Lower leg skin (tissue), 4 donors: ENCODE results near the gene AKIRIN1. TPM values are rescaled to one million over a fixed set of nuclear protein-coding genes. Genes with fewer than 3 reads are reported as not detected.
A peak's percentile ranks its signal among the peaks of the same experiment; 100 is the strongest.
"Not testable (repeated sequence)": the region's sequence is repeated elsewhere in the genome, so short reads cannot be mapped to it uniquely, and the experiment has no call there.

ENCODE experiments used
- DNase-seq, 2 donors: peaks; one replicate each; pipeline ENCODE4 v3.0.0-alpha.2; 2019; ENCODE audit warnings: low spot score in 2 of 2
- H3K4me3 ChIP-seq: fragments of 200-600 bp; sonication (generic); 2 replicates; pipeline ENCODE4 v1.5.1; 2017; ENCODE audit warnings: mild to moderate bottlenecking, low read depth; ENCODE audit not compliant: poor library complexity, severe bottlenecking
- CTCF ChIP-seq, 3 donors: fragments of 450-650 bp; IDR thresholded peaks; one replicate each; pipeline ENCODE4 v1.5.1; 2016; ENCODE audit warnings: antibody characterized with exemption in 3 of 3, mild to moderate bottlenecking in 3 of 3, moderate library complexity in 2 of 3
- POLR2A ChIP-seq, 2 donors: fragments of 450-650 bp; IDR thresholded peaks; one replicate each; pipeline ENCODE4 v1.6.1; 2016 to 2017; ENCODE audit warnings: antibody characterized with exemption in 2 of 2, mild to moderate bottlenecking in 1 of 2, moderate library complexity in 1 of 2
- WGBS, 2 donors: methylation state at CpG; one replicate each; pipeline ENCODE4 v1.1.5; 2018; 5-methylcytosine and 5-hydroxymethylcytosine counted together
- intact Hi-C: fragments of 100-400 bp; cut with DNase I; formaldehyde crosslinking; loops from one replicate; pipeline ENCODE4 v1.15.0; 2023; ENCODE audit warnings: low total_unique reads
- total RNA-seq, 4 donors: library from RNA; depleted of rRNA; stranded (reverse); fragments of >200 nt; gene quantifications; one replicate each; pipeline ENCODE4 v1.1.0, GENCODE V29; 2016

The AKIRIN1 gene
- total RNA-seq, 4 donors from 2014 or later: 22.3 to 36.8 (median 28.7) TPM

GRCh38 chr1:39047374-39048229 lies 56.5 kb downstream of the AKIRIN1 start:
- 60% methylated on average over 12 of the region's 12 CpGs for WGBS, 2 donors
- intact Hi-C loops: no loop called here
- TF ChIP-seq CTCF (IDR thresholded peaks at IDR 0.05) (no peak), POLR2A (IDR thresholded peaks at IDR 0.05) (no peak)
- H3K4me3 ChIP-seq: no peak overlapping the region
- DNase-seq: peak; percentile 42 to 87

- no peak for DNase-seq
- no peak overlapping the region for H3K4me3 ChIP-seq
- intact Hi-C loops: no loop called here
- 81 to 84% methylated on average over 7 of the region's 7 CpGs for WGBS, 2 donors
- TF ChIP-seq CTCF (IDR thresholded peaks at IDR 0.05): no peak
Observed at GRCh38 chr1:39048745-39049370, 57.8 kb downstream of the AKIRIN1 start.

GRCh38 chr1:39050001-39050400 lies 58.9 kb downstream of the AKIRIN1 start:
- no peak for DNase-seq
- no peak for TF ChIP-seq CTCF (IDR thresholded peaks at IDR 0.05)
- TF ChIP-seq POLR2A (IDR thresholded peaks at IDR 0.05): no peak
- intact Hi-C loops: no loop called here
- WGBS, 2 donors: 94 to 98% methylated on average over 4 of the region's 4 CpGs
- no peak overlapping the region for H3K4me3 ChIP-seq

GRCh38 chr1:39051193-39051850 lies 60.2 kb downstream of the AKIRIN1 start:
- H3K4me3 ChIP-seq, intact Hi-C loops, DNase-seq: not testable (repeated sequence)
- WGBS, 2 donors: 88 to 96% methylated on average over 11 of the region's 11 CpGs

- DNase-seq: no peak
- H3K4me3 ChIP-seq: no peak overlapping the region
- TF ChIP-seq CTCF (IDR thresholded peaks at IDR 0.05) (no peak), POLR2A (IDR thresholded peaks at IDR 0.05) (no peak)
- 96% methylated on average over 4 of the region's 4 CpGs for WGBS, 2 donors
- intact Hi-C loops: no loop called here
Observed at GRCh38 chr1:39051956-39052355, 60.9 kb downstream of the AKIRIN1 start.

GRCh38 chr1:39055213-39055710 lies 64.2 kb downstream of the AKIRIN1 start:
- H3K4me3 ChIP-seq, intact Hi-C loops, DNase-seq: not testable (repeated sequence)
- WGBS, 2 donors: 87 to 88% methylated on average over 8 of the region's 8 CpGs

Other genes with a start within 250 kb of the AKIRIN1 start
- 10 to 100 TPM; 19.5 to 27.7 (median 21.6) TPM for gene RRAGC, start 131.5 kb upstream of the AKIRIN1 start, total RNA-seq
- 10 to 100 TPM; 14.6 to 27.3 (median 16.6) TPM for gene MYCBP, start 117.9 kb upstream of the AKIRIN1 start, total RNA-seq
- under 1 TPM in 3 of 4 donors, not detected in 1; 0.19 to 0.89 (median 0.22) TPM for gene GJA9, start 109.7 kb upstream of the AKIRIN1 start, total RNA-seq
- 10 to 100 TPM; 17.0 to 30.6 (median 22.2) TPM for gene RHBDL2, start 49.4 kb upstream of the AKIRIN1 start, total RNA-seq
- 100 to 1,000 TPM; 202 to 542 (median 255) TPM for gene NDUFS5, start 35.1 kb downstream of the AKIRIN1 start, total RNA-seq
- gene MACF1, start 213.4 kb downstream of the AKIRIN1 start, total RNA-seq: 100 to 1,000 TPM; 427 to 686 (median 463) TPM